GM08714 (cell line): Measurements from ENCODE around the gene MYH15.

Source experiments
- H3K4me3 ChIP-seq: fragments of 200-500 bp; sonication (Bioruptor generic); 2 replicates; pipeline ENCODE4 v1.5.1; 2014; ENCODE audit warnings: mild to moderate bottlenecking, low read length, inconsistent platforms
- ZNF274 ChIP-seq: IDR thresholded peaks from 2 replicates; pipeline ENCODE4 v1.6.1; 2012; ENCODE audit warnings: mild to moderate bottlenecking, low read depth, low read length

Gene MYH15

DNA sequence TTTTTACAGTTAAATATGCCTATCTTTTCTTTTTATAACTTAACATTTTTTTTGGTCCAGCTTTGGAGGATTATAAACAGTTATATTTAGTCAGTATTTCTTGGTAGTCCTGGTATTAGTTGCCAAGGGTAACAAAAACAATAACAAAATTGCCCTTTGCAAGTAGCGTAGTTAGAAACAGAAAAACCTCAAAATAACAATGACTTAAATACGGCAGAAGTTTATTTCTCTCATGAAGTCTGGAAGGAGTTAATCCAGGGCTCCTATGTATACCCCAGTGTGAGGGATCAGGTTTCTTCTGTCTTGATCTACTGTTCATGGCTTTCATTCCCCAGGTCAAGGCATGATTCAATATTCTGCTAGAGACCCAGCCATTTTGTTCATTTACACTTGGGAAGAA, 14.1 kb upstream of the MYH15 start:
- no peak for TF ChIP-seq ZNF274

DNA sequence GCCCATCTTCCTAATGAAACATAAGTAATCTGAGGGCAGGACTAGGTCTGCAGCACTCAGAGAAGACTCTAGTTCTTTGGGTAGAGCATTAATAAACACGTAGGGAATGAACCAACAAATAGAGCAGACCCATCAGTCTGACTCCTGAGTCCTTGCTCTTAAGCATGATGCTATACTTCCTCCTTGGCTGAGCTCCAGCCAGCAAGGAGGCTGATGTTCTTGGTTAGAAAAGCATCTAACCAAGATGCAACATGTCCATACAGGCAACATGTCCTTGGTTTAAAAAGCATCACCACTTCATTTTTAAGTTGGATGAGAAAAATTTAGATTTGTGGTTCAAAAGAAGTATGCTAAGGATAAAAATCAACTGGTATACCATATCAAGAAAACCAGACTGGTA, 8.5 kb upstream of the MYH15 start:
- no peak overlapping the region for H3K4me3 ChIP-seq
- TF ChIP-seq ZNF274 = no peak

More for the DNA sequence above, 14.1 kb upstream of the MYH15 start:
- H3K4me3 ChIP-seq = no peak overlapping the region

- no peak for TF ChIP-seq ZNF274
- no peak overlapping the region for H3K4me3 ChIP-seq
Observed at GRCh38 chr3:108516881-108517280, 6.5 kb upstream of the MYH15 start.

- H3K4me3 ChIP-seq = no peak overlapping the region
- no peak for TF ChIP-seq ZNF274
Observed at GRCh38 chr3:108513961-108514360, 3.6 kb upstream of the MYH15 start.

- H3K4me3 ChIP-seq = no peak overlapping the region
- no peak for TF ChIP-seq ZNF274
Observed at GRCh38 chr3:108512671-108513070, 2.3 kb upstream of the MYH15 start.

DNA sequence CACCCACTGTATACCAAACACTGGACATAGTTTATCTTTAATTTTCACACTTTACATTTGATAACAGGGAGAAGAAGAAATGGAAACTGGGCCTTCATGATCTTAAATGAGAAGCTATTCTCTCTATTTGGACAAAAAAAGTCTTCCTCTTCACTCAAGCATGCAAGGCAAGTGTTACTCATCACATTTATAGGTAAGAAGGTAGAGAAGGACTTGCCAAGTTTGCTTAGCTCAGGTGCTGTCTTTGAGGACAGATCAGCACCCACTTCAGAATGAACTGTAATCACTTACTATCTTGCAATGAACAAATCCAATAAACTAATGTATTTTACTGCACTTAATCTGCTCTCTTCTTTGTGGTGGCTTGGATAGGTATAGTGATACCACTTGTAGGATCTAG, 1.1 kb upstream of the MYH15 start:
- no peak overlapping the region for H3K4me3 ChIP-seq
- no peak for TF ChIP-seq ZNF274

DNA sequence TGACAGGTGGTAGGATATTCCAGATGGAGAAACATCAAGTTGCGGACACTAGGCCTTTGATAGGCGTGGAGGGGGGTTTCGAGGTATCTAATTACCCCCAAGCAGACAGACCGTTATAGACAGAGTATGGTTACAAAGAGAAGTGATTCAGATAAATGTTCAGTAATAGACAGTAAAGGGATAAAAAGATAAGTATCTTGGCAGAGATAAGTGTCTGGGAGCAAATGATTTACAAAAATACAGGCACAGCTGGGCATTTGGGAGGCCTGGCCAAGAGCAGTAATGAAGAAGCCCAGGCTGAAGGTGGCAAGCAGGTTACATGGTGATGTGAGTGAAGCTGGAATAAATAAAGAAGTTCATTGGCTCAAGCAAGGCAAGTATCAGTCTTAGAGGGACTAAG, 659 bp upstream of the MYH15 start:
- no peak for TF ChIP-seq ZNF274

GRCh38 chr3:108509871-108510270, 525 bp downstream of the MYH15 start:
- H3K4me3 ChIP-seq = no peak overlapping the region
- TF ChIP-seq ZNF274 = no peak

More for the DNA sequence above, 659 bp upstream of the MYH15 start:
- H3K4me3 ChIP-seq = no peak overlapping the region

DNA sequence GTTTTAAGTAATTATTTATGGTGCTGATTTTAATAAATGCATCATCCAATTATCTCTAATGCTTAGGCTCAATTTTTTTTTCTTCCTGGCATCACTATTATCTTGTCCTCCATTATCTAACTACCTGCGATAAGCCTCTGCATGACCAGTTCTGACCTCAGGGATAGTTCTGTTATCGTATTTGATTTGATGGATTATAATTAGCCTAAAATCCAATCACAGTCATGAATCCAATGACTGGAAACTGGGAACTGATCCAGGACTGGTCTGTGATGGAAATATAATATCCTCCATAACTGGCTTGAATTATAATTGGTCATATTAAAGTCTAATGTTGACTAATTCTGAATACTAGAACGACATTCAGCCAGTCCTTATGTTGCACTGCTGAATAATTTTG, 1.1 kb downstream of the MYH15 start:
- H3K4me3 ChIP-seq = no peak overlapping the region

DNA sequence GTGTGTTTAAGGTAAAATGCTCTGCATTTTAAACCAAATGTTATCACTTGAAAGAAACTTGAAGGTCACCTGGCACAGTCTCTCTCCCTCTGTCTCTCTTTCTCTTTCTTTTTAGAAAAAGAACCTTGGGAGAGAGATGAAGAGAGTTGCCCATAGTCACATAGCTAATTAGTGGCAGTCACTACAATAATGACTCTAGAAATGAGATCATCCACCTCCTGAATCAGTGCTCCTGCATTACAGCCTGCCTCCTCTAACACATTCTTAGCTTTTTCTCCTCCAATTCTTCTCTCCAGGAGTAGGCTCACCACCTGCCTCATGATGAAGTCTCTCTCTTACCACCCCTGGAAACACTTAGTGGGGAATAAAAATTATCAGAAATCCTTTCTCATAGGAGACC, 2.5 kb downstream of the MYH15 start:
- no peak overlapping the region for H3K4me3 ChIP-seq
- TF ChIP-seq ZNF274 = no peak

More for the DNA sequence above, 1.1 kb downstream of the MYH15 start:
- TF ChIP-seq ZNF274 = no peak

DNA sequence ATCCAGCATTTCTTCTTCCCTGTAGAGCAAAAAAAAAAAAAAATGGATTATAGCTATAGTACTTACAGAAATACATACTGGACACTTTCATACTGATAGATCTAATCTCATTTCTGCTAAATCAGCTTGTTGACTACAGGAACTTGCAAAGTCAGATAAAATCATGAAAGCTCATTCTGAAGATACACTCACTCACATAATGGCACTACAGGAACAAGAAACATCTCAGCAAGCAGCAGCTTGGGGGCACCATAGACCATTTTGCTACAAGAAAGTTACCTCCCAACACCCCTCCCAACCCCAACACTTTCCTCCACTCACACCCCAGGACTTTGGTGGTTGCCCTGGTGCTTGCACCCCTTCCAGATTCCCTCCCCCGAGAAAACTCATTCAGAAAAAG, 4.6 kb downstream of the MYH15 start:
- no peak for TF ChIP-seq ZNF274
- no peak overlapping the region for H3K4me3 ChIP-seq

DNA sequence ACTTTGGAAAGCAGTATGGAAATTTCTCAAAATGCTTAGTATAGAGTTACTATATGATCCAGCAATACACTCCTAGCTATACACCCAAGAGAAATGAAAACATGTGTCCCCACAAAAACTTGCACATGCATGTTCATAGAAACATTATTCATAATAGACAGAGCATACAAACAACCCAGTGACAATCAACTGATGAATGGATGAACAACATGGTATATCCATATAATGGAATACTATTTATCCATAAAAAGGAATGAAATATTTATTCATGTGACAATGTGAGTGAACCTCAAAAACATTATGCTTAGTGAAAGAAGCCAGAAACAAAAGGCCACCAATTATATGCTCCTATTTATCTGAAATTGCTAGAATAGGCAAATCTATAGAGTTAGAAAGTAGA, 6.7 kb downstream of the MYH15 start:
- TF ChIP-seq ZNF274 = no peak

DNA sequence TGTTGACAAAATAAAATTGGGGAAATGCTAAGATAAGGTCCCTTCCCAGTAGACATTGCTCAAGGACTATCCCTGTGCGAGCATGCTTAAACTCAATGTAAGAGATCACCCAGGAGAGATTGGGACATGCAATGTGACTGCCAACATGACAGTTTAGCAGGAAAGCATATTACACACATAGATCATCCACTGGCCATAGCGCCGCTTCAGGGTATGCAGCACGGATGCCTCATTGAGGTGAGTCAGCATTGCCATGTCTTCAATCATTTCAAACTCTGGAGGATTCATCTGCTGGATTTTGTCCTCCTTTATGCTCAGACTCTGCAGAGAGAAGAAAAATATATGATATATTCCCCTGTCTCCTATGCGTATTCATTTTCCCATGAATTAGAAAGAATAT, 8.9 kb downstream of the MYH15 start:
- TF ChIP-seq ZNF274 = no peak
- H3K4me3 ChIP-seq = no peak overlapping the region

More for the DNA sequence above, 6.7 kb downstream of the MYH15 start:
- H3K4me3 ChIP-seq = no peak overlapping the region

DNA sequence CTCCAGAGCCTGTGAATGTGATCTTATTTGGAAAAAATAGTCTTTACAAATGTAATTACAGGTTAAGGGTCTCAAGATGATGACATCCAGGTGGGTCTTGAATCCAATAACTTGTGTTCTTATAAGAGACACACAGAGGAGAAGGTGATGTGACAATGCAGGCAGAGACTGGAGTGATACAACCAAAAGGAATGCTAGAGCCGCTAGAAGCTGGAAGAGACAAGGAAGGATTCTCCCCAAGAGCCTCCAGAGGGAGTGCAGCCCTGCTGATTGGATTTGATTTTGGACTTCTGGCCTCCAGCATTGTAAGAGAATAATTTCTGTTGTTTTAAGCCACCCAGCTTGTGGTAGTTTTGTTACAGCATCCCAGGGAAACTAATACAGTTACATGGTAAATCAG, 9.7 kb downstream of the MYH15 start:
- H3K4me3 ChIP-seq = no peak overlapping the region
- TF ChIP-seq ZNF274 = no peak

GRCh38 chr3:108497271-108497670, 13.1 kb downstream of the MYH15 start:
- TF ChIP-seq ZNF274 = no peak
- no peak overlapping the region for H3K4me3 ChIP-seq

GRCh38 chr3:108495717-108496116, 14.7 kb downstream of the MYH15 start:
- H3K4me3 ChIP-seq = no peak overlapping the region
- no peak for TF ChIP-seq ZNF274
